Activated gamma-delta T cell treated with Interleukin-2 at 50 U/mL for 16 hours (primary cell): Measurements from ENCODE around the gene TRAIP.
A peak's percentile ranks its signal among the peaks of the same experiment; 100 is the strongest.

Source experiments
- DNase-seq: peaks from one replicate; pipeline ENCODE4 v3.0.0-alpha.2; 2020

The TRAIP gene

GRCh38 chr3:49813497-49814174 is 42.7 kb downstream of the TRAIP start, which contains the start of gene UBA7:
Gene UBA7, minus strand, starts transcription at chr3:49813953. Its CDS starts 166 bp downstream, at chr3:49813787.
- DNase-seq: peak; percentile 15

- DNase-seq: no peak
Observed at GRCh38 chr3:49812916-49813496, 43.4 kb downstream of the TRAIP start.

GRCh38 chr3:49807431-49808114 is 48.8 kb downstream of the TRAIP start:
- DNase-seq: no peak

- DNase-seq: no peak
Observed at GRCh38 chr3:49806850-49807249, 49.5 kb downstream of the TRAIP start.

GRCh38 chr3:49805897-49806701 is 50.3 kb downstream of the TRAIP start:
- peak; percentile 32 for DNase-seq

GRCh38 chr3:49805367-49805782 is 51.0 kb downstream of the TRAIP start:
- DNase-seq: no peak

GRCh38 chr3:49804141-49805041 is 52.0 kb downstream of the TRAIP start:
- DNase-seq: no peak

GRCh38 chr3:49803465-49804140 is 52.8 kb downstream of the TRAIP start:
- peak; percentile 42 for DNase-seq

GRCh38 chr3:49802719-49803464 is 53.5 kb downstream of the TRAIP start, which contains the start of gene INKA1:
Gene INKA1, plus strand, starts transcription at chr3:49803261. Its CDS starts 132 bp downstream, at chr3:49803393.
- DNase-seq: peak; percentile 89

- DNase-seq: no peak
Observed at GRCh38 chr3:49801160-49801559, 55.2 kb downstream of the TRAIP start.

- no peak for DNase-seq
Observed at GRCh38 chr3:49799761-49800160, 56.6 kb downstream of the TRAIP start, which contains the start of gene CDHR4. Gene CDHR4, minus strand, starts transcription at chr3:49799873. Its CDS starts 61 bp downstream, at chr3:49799812.

- DNase-seq: no peak
Observed at GRCh38 chr3:49799105-49799504, 57.3 kb downstream of the TRAIP start.

- DNase-seq: no peak
Observed at GRCh38 chr3:49794926-49795905, 61.1 kb downstream of the TRAIP start.

- DNase-seq: no peak
Observed at GRCh38 chr3:49794431-49794830, 61.9 kb downstream of the TRAIP start.

GRCh38 chr3:49793486-49794085 is 62.8 kb downstream of the TRAIP start:
- DNase-seq: no peak

- no peak for DNase-seq
Observed at GRCh38 chr3:49792371-49793150, 63.8 kb downstream of the TRAIP start.

- DNase-seq: no peak
Observed at GRCh38 chr3:49791571-49791970, 64.8 kb downstream of the TRAIP start.
